Small intestine (tissue), 7 donors: Measurements from ENCODE around the gene RNF157. TPM values are rescaled to one million over a fixed set of nuclear protein-coding genes. Genes with fewer than 3 reads are reported as not detected.
A peak's percentile ranks its signal among the peaks of the same experiment; 100 is the strongest.
"Not testable (repeated sequence)": the region's sequence is repeated elsewhere in the genome, so short reads cannot be mapped to it uniquely, and the experiment has no call there.

ENCODE experiments used
- DNase-seq, 2 donors: peaks; one replicate each; pipeline versions ENCODE4 v3.0.0 to v3.0.0-alpha.2; 2013
- FAIRE-seq: peaks from 2 replicates; lab custom pipeline; 2012; peaks lifted over from hg19 to GRCh38; lab: Jason Lieb, UNC
- H3K27ac ChIP-seq, 3 donors: one replicate each; pipeline ENCODE4 v1.5.1; 2013; ENCODE audit warnings: low read length in 2 of 3, mild to moderate bottlenecking in 2 of 3, control low read depth in 1 of 3, inconsistent platforms in 1 of 3, low read depth in 1 of 3, moderate library complexity in 1 of 3
- H3K27me3 ChIP-seq, 3 donors: one replicate each; pipeline ENCODE4 v1.6.1; 2013; ENCODE audit warnings: low read length in 3 of 3, inconsistent platforms in 1 of 3; ENCODE audit not compliant: control insufficient read depth in 3 of 3, insufficient read depth in 3 of 3
- H3K36me3 ChIP-seq, 3 donors: one replicate each; pipeline ENCODE4 v1.6.1; 2013; ENCODE audit warnings: low read length in 3 of 3, inconsistent platforms in 1 of 3, low read depth in 1 of 3, mild to moderate bottlenecking in 1 of 3, moderate library complexity in 1 of 3; ENCODE audit not compliant: control insufficient read depth in 3 of 3, insufficient read depth in 2 of 3
- H3K4me1 ChIP-seq, 3 donors: one replicate each; pipeline ENCODE4 v1.6.1; 2013; ENCODE audit warnings: low read length in 2 of 3, inconsistent platforms in 1 of 3, low read depth in 1 of 3, mild to moderate bottlenecking in 1 of 3, moderate library complexity in 1 of 3; ENCODE audit not compliant: control insufficient read depth in 3 of 3, insufficient read depth in 2 of 3
- H3K4me3 ChIP-seq, 3 donors: one replicate each; pipeline ENCODE4 v1.5.1; 2013; ENCODE audit warnings: low read length in 3 of 3, control low read depth in 1 of 3, inconsistent platforms in 1 of 3, low read depth in 1 of 3, mild to moderate bottlenecking in 1 of 3, moderate library complexity in 1 of 3
- H3K9me3 ChIP-seq, 2 donors: one replicate each; pipeline ENCODE4 v1.6.1; 2013; ENCODE audit warnings: low read depth in 1 of 2, low read length in 1 of 2; ENCODE audit not compliant: control insufficient read depth in 2 of 2, insufficient read depth in 1 of 2
- WGBS, 3 donors: extraction: QIAGEN DNeasy Blood & Tissue Kit; methylation state at CpG; one replicate each; pipeline ENCODE4 v1.1.7; 2013; 5-methylcytosine and 5-hydroxymethylcytosine counted together
- polyA plus RNA-seq, 4 donors: library from polyadenylated mRNA; stranded (reverse) in 3 of 4; unstranded in 1 of 4; fragments of 200-250 nt in 3 of 4; fragments of 120-200 nt in 1 of 4; gene quantifications; one replicate each; pipeline versions ENCODE4 v1.2.1 to v1.2.3, GENCODE V29; 2013
- donor health status: healthy with polysubstance abuse.
- donor health status: control.
- donor health status: control.
- donor health status: Bipolar disorder and iron deficiency.
- donor health status: healthy.

RNF157 gene
- polyA plus RNA-seq, 4 donors: 13.9 to 30.6 (median 21.6) TPM

GRCh38 chr17:76244721-76245120 is 4.4 kb upstream of the RNF157 start:
- H3K27me3 ChIP-seq, DNase-seq, H3K27ac ChIP-seq, H3K4me3 ChIP-seq, H3K9me3 ChIP-seq, FAIRE-seq, H3K36me3 ChIP-seq: not testable (repeated sequence)
- peaks cover 2 to 32% (median 9%) of the 10 kb centered on the region in 3 donors for H3K4me1 ChIP-seq
- WGBS, 3 donors: 94 to 96% (median 95%) methylated on average over 8 of the region's 8 CpGs

GRCh38 chr17:76243826-76244679 is 3.8 kb upstream of the RNF157 start:
- Histone ChIP-seq H3K4me3 (no peak overlapping the region), H3K27ac (no peak overlapping the region), H3K9me3 (no peaks in the 10 kb centered on the region), H3K36me3 (no peaks in the 10 kb centered on the region), H3K27me3 (peaks cover 0 to 2% (median 0%) of the 10 kb centered on the region in 3 donors), H3K4me1 (peaks cover 2 to 31% (median 9%) of the 10 kb centered on the region in 3 donors)
- WGBS, 3 donors: 75 to 90% (median 83%) methylated on average over 12 of the region's 12 CpGs
- DNase-seq (no peak), FAIRE-seq (no peak)

GRCh38 chr17:76241691-76242255 is 1.5 kb upstream of the RNF157 start:
- no peaks in the 10 kb centered on the region for H3K9me3 ChIP-seq
- FAIRE-seq: no peak
- no peak for DNase-seq
- H3K4me1 ChIP-seq: peaks cover 2 to 37% (median 9%) of the 10 kb centered on the region in 3 donors
- H3K36me3 ChIP-seq: no peaks in the 10 kb centered on the region
- WGBS, 3 donors: 78 to 89% (median 86%) methylated on average over 15 of the region's 15 CpGs
- H3K27ac ChIP-seq: no peak overlapping the region
- H3K27me3 ChIP-seq: peaks cover 0 to 2% (median 0%) of the 10 kb centered on the region in 3 donors
- peak overlapping the region in 1 of 3 donors; percentile 69 for H3K4me3 ChIP-seq

- no peaks in the 10 kb centered on the region for H3K9me3 ChIP-seq
- FAIRE-seq: no peak
- no peak for DNase-seq
- H3K27me3 ChIP-seq: peaks cover 0 to 2% (median 0%) of the 10 kb centered on the region in 3 donors
- no peaks in the 10 kb centered on the region for H3K36me3 ChIP-seq
- H3K27ac ChIP-seq: peak overlapping the region; percentile 13 to 88 (median 86)
- H3K4me1 ChIP-seq: peaks cover 2 to 31% (median 7%) of the 10 kb centered on the region in 3 donors
- peak overlapping the region; percentile 43 to 69 (median 47) for H3K4me3 ChIP-seq
- 7 to 17% (median 12%) methylated on average over 12 of the region's 12 CpGs for WGBS, 3 donors
Measured at GRCh38 chr17:76241204-76241538, 878 bp upstream of the RNF157 start.

- Histone ChIP-seq H3K4me1 (peaks cover under 1 to 22% (median 2%) of the 10 kb centered on the region in 3 donors), H3K27me3 (peaks cover 0 to 2% (median 0%) of the 10 kb centered on the region in 3 donors), H3K36me3 (no peaks in the 10 kb centered on the region), H3K9me3 (no peaks in the 10 kb centered on the region), H3K27ac (peak overlapping the region in 2 of 3 donors; percentile 72 to 97), H3K4me3 (peak overlapping the region; percentile 44 to 69 (median 47))
- FAIRE-seq: no peak
- 3 to 5% (median 4%) methylated on average over 58 to 75 of the region's 75 CpGs for WGBS, 3 donors
- no peak for DNase-seq
Measured at GRCh38 chr17:76239538-76240274, 587 bp downstream of the RNF157 start.

- no peaks in the 10 kb centered on the region for H3K9me3 ChIP-seq
- WGBS, 3 donors: 36 to 56% (median 43%) methylated on average over 11 of the region's 11 CpGs
- peaks cover 0 to 22% (median 2%) of the 10 kb centered on the region in 3 donors for H3K4me1 ChIP-seq
- H3K36me3 ChIP-seq: no peaks in the 10 kb centered on the region
- peak overlapping the region in 2 of 3 donors; percentile 32 to 97 for H3K27ac ChIP-seq
- DNase-seq (no peak), FAIRE-seq (no peak)
- peak overlapping the region in 1 of 3 donors; percentile 69 for H3K4me3 ChIP-seq
- H3K27me3 ChIP-seq: peaks cover 0 to 2% (median 0%) of the 10 kb centered on the region in 3 donors
Measured at GRCh38 chr17:76238847-76239537, 1.3 kb downstream of the RNF157 start.

GRCh38 chr17:76237859-76238313 is 2.4 kb downstream of the RNF157 start:
- Histone ChIP-seq H3K27me3 (peaks cover 0 to 2% (median 0%) of the 10 kb centered on the region in 3 donors), H3K4me3 (no peak overlapping the region), H3K9me3 (no peaks in the 10 kb centered on the region), H3K4me1 (peaks cover 0 to 22% (median 2%) of the 10 kb centered on the region in 3 donors), H3K27ac (peak overlapping the region in 1 of 3 donors; percentile 70), H3K36me3 (no peaks in the 10 kb centered on the region)
- WGBS, 3 donors: 22 to 65% (median 40%) methylated on average over 7 of the region's 7 CpGs
- DNase-seq: peak; percentile 68 to 87
- FAIRE-seq: no peak
